ENCODE measurements around the gene HNRNPA3.
"Not testable (repeated sequence)": the region's sequence is repeated elsewhere in the genome, so short reads cannot be mapped to it uniquely, and the experiment has no call there.

Gene HNRNPA3

DNA sequence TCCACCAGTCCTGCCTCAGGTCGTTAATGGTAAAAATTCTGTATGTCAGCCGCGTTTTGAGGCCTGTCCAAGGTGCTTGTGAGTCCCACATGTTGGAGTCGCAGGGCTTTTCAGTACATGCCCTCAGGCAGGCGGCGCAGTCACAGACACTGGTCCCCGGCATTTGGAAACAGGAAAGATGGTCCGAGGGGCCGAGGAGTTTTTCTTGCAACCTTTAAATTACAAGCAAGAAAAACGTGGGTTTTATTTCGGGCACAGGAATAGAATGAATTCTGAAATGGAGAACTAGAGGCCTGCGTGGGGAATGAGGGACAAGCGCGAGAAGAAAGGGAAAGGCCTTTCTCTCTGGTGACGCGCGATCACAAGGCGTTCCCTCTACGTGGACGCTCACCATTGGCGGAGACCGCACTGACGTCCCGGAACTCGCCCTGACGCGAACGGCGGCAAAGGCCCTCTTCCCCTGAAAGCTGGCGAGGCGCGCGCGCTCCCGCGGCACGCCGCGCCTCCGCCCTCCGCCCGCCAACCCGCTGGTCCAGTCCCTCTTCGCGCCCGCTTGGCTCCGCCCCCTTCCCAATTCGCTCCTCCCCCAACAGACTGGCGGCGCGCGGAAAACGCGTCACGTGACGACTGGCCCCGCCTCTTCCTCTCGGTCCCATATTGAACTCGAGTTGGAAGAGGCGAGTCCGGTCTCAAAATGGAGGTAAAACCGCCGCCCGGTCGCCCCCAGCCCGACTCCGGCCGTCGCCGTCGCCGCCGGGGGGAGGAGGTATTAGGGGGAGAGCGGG lies at the start of gene HNRNPA3:
HNRNPA3 (plus strand) TSS at position 689 of the 785 bp plus-strand sequence; CDS start at position 695, 6 bp downstream.
- DNase-seq (ENCODE audit: low spot score), result peak; percentile 99

GRCh38 chr2:177164131-177164530 lies 48.5 kb upstream of the HNRNPA3 start:
- no peak for DNase-seq (ENCODE audit: low spot score)

- peak; percentile 75 for DNase-seq (ENCODE audit: low spot score)
Observed at GRCh38 chr2:177164584-177165052, 48.0 kb upstream of the HNRNPA3 start.

DNA sequence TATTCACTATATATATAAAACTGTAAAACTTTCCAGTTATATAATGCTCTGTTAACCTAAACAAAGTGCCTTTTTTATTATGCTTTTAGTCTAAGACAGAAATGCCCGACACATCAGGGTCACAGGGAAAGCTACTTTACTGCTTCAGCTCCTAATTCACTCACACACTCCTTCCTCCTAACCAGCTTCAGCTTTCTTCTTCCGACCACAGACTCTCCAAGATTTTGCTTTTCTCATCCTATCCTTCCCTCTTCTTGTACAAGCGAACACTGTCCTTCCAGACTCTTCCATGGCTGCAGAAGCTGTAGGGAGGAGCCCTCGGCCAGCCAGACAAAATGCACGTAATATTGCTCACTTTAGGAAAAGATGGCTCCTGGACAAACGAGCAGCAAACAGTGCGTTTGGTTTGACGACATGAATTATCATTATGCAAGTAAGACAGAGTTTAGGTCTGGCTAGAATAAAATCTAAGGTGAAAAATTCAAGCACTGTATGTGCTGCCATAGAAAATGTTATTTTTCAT lies 47.5 kb upstream of the HNRNPA3 start:
- DNase-seq (ENCODE audit: low spot score), result peak; percentile 31

DNA sequence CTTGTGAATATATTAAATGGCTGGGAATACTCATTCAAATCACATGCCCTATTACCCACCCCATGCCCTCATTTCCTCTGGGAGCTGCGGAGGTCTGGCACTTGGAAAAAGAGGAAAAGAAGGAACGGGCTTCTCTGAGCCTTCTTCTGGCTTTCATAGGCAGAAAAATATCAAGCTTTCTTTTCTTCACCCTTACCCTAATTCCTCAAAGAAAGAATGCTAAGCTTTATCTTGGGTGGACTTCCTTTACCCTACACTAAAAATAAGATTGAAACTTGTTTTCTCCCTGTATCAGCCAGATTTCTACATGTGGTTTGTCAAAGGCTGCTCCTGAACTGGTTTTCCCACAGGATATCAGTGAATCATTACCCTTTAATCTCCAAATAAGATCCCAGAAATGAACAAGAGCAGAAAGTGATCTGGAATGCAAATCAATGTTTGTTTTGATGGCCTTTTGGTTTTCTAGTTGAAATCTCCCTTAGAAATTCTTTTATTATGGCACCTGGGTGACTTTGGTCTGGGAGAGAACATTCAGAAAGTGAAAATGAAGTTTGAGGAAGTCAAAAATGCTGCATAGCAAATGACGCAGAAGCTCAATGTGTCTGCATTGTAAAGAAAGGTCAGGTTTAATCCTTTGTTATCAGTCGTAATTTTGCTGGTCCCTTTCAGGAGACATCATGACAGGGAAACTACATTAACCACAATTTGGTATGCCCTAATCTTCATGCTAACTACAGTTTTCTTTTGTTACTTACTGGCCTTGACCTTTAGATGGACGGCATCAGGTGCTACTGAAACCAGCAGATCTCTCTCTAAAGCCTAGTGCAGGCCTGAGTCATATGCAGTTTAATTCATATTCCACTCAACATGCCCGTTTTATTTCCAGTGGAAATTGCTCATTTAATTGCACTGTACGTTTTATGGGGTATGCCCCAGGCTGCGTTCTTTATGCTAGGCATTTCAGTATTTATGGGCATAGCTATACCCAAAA lies 46.6 kb upstream of the HNRNPA3 start:
- no peak for DNase-seq (ENCODE audit: low spot score)

DNA sequence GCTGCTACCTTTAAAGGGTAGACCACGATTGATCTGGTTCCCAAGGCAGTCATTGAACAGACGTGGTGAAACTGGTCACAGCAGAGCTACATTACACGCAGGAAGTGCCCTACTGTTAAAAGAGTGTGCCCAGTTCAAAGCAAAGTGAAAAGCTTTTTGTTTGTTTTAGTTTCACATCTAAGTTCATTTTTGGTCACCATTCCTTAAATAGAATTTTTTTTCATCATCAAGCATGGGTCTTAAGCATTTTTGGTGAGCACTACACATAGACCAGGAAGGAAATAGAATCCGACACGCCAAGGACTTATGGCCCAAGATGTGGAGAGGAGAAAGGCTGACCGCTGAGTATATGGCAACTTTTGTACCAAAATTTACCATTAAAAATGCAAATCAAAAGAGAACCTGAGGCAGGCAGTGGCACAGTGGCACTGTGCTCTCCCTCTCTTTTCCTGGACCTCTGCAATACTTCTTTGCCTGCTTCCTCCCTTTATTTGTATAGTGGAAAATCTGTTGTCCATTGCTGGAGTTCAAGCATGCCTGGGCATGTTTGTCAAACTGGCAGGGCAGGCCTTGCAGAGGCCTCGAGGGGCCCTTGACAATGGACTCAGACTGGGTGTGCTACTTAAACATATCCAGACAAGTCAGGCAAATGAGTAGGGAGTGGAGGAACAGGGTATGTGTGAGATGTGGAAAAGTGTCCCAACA lies 42.6 kb upstream of the HNRNPA3 start:
- DNase-seq (ENCODE audit: low spot score), result no peak

DNA sequence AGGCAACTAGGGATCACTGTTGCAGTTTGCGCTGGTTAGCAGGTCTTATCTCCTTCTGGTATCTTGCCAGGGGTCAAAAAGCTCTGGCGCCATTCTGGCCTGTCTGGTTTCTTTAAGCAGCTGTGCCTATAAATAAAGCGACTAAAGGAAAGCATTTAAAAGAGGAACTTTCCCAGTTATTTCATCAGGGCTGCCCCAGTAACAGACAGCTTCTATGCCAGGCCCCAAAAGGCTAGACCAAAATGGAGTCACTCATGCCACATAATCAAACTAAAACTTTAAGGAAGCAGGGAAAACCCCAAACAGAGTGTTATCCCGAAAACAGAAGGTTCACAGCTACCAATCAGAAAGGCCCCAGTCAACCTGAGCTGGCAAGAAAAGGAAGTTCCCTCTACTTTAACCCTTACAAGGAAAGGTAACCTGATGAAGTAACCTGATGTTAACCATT lies 41.2 kb upstream of the HNRNPA3 start:
- no peak for DNase-seq (ENCODE audit: low spot score)

- DNase-seq (ENCODE audit: low spot score), result peak; percentile 82
Observed at GRCh38 chr2:177172034-177172880, 40.3 kb upstream of the HNRNPA3 start.

DNA sequence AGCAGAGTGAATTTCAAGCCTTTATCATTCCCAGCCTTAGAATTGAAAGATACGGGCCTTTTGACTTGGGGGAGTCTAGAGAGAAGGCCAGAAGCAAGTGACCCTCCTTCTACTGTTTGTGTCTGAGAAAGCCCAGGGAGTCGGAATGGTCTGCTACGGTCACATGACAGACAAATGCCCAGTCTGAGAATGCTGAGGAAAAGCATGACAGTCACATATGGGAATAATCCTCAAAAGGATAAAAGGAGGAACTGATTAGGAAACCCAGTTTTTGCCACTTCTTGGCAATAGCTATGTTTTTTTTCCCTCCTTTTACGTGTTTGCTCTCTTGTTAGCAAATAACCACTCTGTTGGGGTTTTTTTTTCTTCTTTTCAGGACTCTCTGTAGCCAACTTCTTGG lies 38.1 kb upstream of the HNRNPA3 start:
- peak; percentile 26 for DNase-seq (ENCODE audit: low spot score)

- no peak for DNase-seq (ENCODE audit: low spot score)
Observed at GRCh38 chr2:177175917-177176668, 36.5 kb upstream of the HNRNPA3 start.

DNA sequence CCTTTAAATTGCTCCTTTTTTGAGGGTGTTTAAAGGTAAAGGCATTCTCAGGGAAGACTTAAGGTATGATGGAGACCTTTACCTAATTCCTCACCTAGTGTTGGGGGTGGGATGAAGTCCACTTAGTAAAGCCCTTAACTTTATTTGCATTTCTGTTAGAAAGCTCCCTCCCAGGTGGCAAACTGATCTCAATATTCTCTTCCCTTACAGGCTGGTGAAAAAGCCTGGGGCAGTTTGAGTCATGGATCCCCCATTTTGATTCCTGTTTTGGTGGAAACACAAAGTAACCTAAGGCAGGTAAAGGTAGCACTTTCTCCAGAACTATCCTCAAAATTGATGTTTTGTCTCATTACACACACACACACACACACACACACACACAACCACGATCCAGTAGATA lies 33.8 kb upstream of the HNRNPA3 start:
- DNase-seq (ENCODE audit: low spot score), result no peak

GRCh38 chr2:177179227-177179626 lies 33.4 kb upstream of the HNRNPA3 start:
- no peak for DNase-seq (ENCODE audit: low spot score)

DNA sequence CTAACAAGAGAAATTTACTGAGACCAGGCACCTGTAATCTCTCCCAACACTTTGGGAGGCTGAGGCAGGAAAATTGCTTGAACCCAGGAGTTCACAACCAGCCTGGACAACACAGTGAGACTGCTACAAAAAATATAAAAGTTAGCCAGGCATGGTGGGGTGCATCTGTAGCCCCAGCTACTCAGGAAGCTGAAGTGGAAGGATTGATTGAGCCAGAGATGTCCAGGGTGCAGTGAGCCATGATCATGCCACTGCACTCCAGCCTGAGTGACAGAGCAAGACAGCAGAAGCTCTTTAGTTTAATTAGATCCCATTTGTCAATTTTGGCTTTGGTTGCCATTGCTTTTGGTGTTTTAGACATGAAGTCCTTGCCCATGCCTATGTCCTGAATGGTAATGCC lies 32.9 kb upstream of the HNRNPA3 start:
- not testable (repeated sequence) for DNase-seq (ENCODE audit: low spot score)

GRCh38 chr2:177180269-177181000 lies 32.2 kb upstream of the HNRNPA3 start:
- no peak for DNase-seq (ENCODE audit: low spot score)

- DNase-seq (ENCODE audit: low spot score), result no peak
Observed at GRCh38 chr2:177183860-177184259, 28.7 kb upstream of the HNRNPA3 start.

DNA sequence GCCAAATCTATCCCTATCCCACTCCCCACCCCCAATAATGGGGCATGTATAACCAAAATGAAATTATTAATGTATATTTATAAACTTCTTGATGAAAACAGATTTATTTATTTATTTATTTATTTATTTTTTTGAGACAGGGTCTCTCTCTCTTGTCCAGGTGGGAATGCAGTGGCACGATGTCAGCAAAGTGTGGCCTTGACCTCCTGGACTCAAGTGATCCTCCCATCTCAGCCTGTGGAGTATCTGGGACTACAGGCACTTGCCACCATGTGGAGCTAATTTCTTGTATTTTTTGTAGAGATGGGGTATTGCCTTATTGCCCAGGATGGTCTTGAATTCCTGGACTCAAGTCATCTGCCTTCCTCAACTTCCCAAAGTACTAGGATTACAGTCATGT lies 28.0 kb upstream of the HNRNPA3 start:
- DNase-seq (ENCODE audit: low spot score), result no peak

GRCh38 chr2:177186038-177186437 lies 26.6 kb upstream of the HNRNPA3 start:
- DNase-seq (ENCODE audit: low spot score), result not testable (repeated sequence)

- DNase-seq (ENCODE audit: low spot score), result peak; percentile 32
Observed at GRCh38 chr2:177187631-177188312, 24.8 kb upstream of the HNRNPA3 start.

All from AG08395 (cell line).